Stimulated activated CD8-positive, alpha-beta memory T cell treated with anti-CD3 and anti-CD28 coated beads, Interleukin-4, amount 100 ng/mL, for 24 hours (primary cell): ENCODE data around the gene RASSF4.

Source experiments
- DNase-seq: peaks from one replicate; pipeline ENCODE4 v3.0.0-alpha.2; 2020; ENCODE audit warnings: low read depth

The RASSF4 gene

GRCh38 chr10:44928462-44928861 is 31.1 kb upstream of the RASSF4 start:
- DNase-seq, result no peak

GRCh38 chr10:44929356-44930255 is 30.0 kb upstream of the RASSF4 start:
- no peak for DNase-seq

GRCh38 chr10:44930904-44931620 is 28.5 kb upstream of the RASSF4 start:
- DNase-seq, result no peak

- DNase-seq, result no peak
Measured at GRCh38 chr10:44931621-44932516, 27.7 kb upstream of the RASSF4 start.

GRCh38 chr10:44932517-44933450 is 26.8 kb upstream of the RASSF4 start:
- DNase-seq, result peak; percentile 75

- DNase-seq, result no peak
Measured at GRCh38 chr10:44933451-44934321, 25.9 kb upstream of the RASSF4 start.

GRCh38 chr10:44934416-44935200 is 25.0 kb upstream of the RASSF4 start:
- DNase-seq, result no peak

- DNase-seq, result no peak
Measured at GRCh38 chr10:44935201-44935965, 24.2 kb upstream of the RASSF4 start.

GRCh38 chr10:44935966-44936295 is 23.7 kb upstream of the RASSF4 start:
- DNase-seq, result no peak

GRCh38 chr10:44936314-44936975 is 23.2 kb upstream of the RASSF4 start:
- no peak for DNase-seq

GRCh38 chr10:44937196-44938005 is 22.2 kb upstream of the RASSF4 start:
- DNase-seq, result no peak

- no peak for DNase-seq
Measured at GRCh38 chr10:44938956-44939355, 20.6 kb upstream of the RASSF4 start.

GRCh38 chr10:44939691-44940401 is 19.8 kb upstream of the RASSF4 start:
- DNase-seq, result no peak

GRCh38 chr10:44944354-44944753 is 15.2 kb upstream of the RASSF4 start:
- DNase-seq, result no peak

GRCh38 chr10:44946205-44946604 is 13.4 kb upstream of the RASSF4 start:
- no peak for DNase-seq

GRCh38 chr10:44947371-44948152 is 12.0 kb upstream of the RASSF4 start:
- no peak for DNase-seq
